ENCODE measurements around the gene SMPD1.

SMPD1 gene

GRCh38 chr11:6404342-6405051 is 14.2 kb downstream of the SMPD1 start:
- H3K4me3 ChIP-seq (ENCODE audit: low read length), result no peak overlapping the region
- peak; percentile 38 for DNase-seq (ENCODE audit: low read depth)
- TF ChIP-seq CTCF (IDR thresholded peaks at IDR 0.05; ENCODE audit: insufficient read depth, low read depth, low read length, missing control alignments), result no peak

- DNase-seq (ENCODE audit: low read depth), result no peak
- H3K4me3 ChIP-seq (ENCODE audit: low read length), result no peak overlapping the region
- no peak for TF ChIP-seq CTCF (IDR thresholded peaks at IDR 0.05; ENCODE audit: insufficient read depth, low read depth, low read length, missing control alignments)
Measured at GRCh38 chr11:6405052-6405667, 14.9 kb downstream of the SMPD1 start.

GRCh38 chr11:6405846-6406245 is 15.6 kb downstream of the SMPD1 start:
- DNase-seq (ENCODE audit: low read depth), result no peak
- H3K4me3 ChIP-seq (ENCODE audit: low read length), result no peak overlapping the region
- no peak for TF ChIP-seq CTCF (IDR thresholded peaks at IDR 0.05; ENCODE audit: insufficient read depth, low read depth, low read length, missing control alignments)

GRCh38 chr11:6406370-6406769 is 16.1 kb downstream of the SMPD1 start:
- H3K4me3 ChIP-seq (ENCODE audit: low read length), result no peak overlapping the region
- no peak for TF ChIP-seq CTCF (IDR thresholded peaks at IDR 0.05; ENCODE audit: insufficient read depth, low read depth, low read length, missing control alignments)
- DNase-seq (ENCODE audit: low read depth), result no peak

GRCh38 chr11:6410695-6411430 is 20.6 kb downstream of the SMPD1 start:
- H3K4me3 ChIP-seq (ENCODE audit: low read length), result no peak overlapping the region
- TF ChIP-seq CTCF (IDR thresholded peaks at IDR 0.05; ENCODE audit: insufficient read depth, low read depth, low read length, missing control alignments), result no peak
- no peak for DNase-seq (ENCODE audit: low read depth)

GRCh38 chr11:6411594-6412031 is 21.3 kb downstream of the SMPD1 start:
- H3K4me3 ChIP-seq (ENCODE audit: low read length), result no peak overlapping the region
- no peak for TF ChIP-seq CTCF (IDR thresholded peaks at IDR 0.05; ENCODE audit: insufficient read depth, low read depth, low read length, missing control alignments)
- DNase-seq (ENCODE audit: low read depth), result no peak
